GM12878 (cell line): Measurements from ENCODE around the gene CACNG8. TPM values are rescaled to one million over a fixed set of nuclear protein-coding genes. Genes with fewer than 3 reads are reported as not detected.

ENCODE experiments used
- ATAC-seq: fragments of 200-7000 bp; cut with Tn5 transposase; 3 replicates; pipeline ENCODE4 v1.9.1; 2020; ENCODE audit warnings: mild to moderate bottlenecking, moderate library complexity
- BruUV-seq: library from RNA; stranded (reverse); fragments of 400-500 nt; replicated peaks from 2 replicates; lab custom pipeline; 2021; lab: Mats Ljungman, UMichigan
- CTCF ChIA-PET: fragments of 300-600 bp; sonication (Branson Sonifier 250); formaldehyde crosslinking; extraction: SDS; loops from one replicate; lab custom pipeline; 2021; ENCODE audit warnings: inconsistent platforms; lab: Yijun Ruan, JAX
- POLR2A ChIA-PET: fragments of 350-600 bp; formaldehyde crosslinking; extraction: SDS; loops from one replicate; lab custom pipeline; 2021; ENCODE audit warnings: inconsistent platforms; lab: Charles Lee
- RAD21 ChIA-PET: fragments of 300-600 bp; sonication (Branson Sonifier 250); formaldehyde crosslinking; loops from one replicate; lab custom pipeline; 2023; ENCODE audit warnings: antibody characterized with exemption; ENCODE audit not compliant: unreplicated experiment; lab: Charles Lee
- SMC1A ChIA-PET: fragments of 300-600 bp; sonication (Branson Sonifier 250); formaldehyde crosslinking; loops from one replicate; lab custom pipeline; 2023; ENCODE audit not compliant: unreplicated experiment, uncharacterized antibody; lab: Charles Lee
- DNase-seq: peaks from one replicate; pipeline ENCODE4 v3.0.0-alpha.2; 2011; ENCODE audit warnings: low read depth, low spot score
- FAIRE-seq: peaks from 3 replicates; lab custom pipeline; 2011; peaks lifted over from hg19 to GRCh38; lab: Jason Lieb, UNC
- H2AFZ ChIP-seq: 2 replicates; pipeline ENCODE4 v1.6.0; 2011; ENCODE audit warnings: low read depth, low read length, control low read depth; ENCODE audit not compliant: control insufficient read depth
- H3K27ac ChIP-seq: 2 replicates; pipeline ENCODE4 v1.5.1; 2011; ENCODE audit warnings: control low read depth; ENCODE audit not compliant: control insufficient read depth, insufficient read depth
- H3K27me3 ChIP-seq, 2 experiments: replicated peaks in 1 of 2; 2 replicates each; pipeline versions ENCODE4 v1.6.0 to v1.6.1; 2011; ENCODE audit warnings: low read length in 1 of 2; ENCODE audit not compliant: control insufficient read depth in 2 of 2, insufficient read depth in 2 of 2
- H3K36me3 ChIP-seq, 2 experiments: 2 replicates each; pipeline ENCODE4 v1.5.1; 2011; ENCODE audit warnings: low read length in 1 of 2; ENCODE audit not compliant: control insufficient read depth in 2 of 2, insufficient read depth in 2 of 2
- H3K4me1 ChIP-seq: 2 replicates; pipeline ENCODE4 v1.6.1; 2011; ENCODE audit warnings: mild to moderate bottlenecking, low read length, moderate library complexity, mixed read lengths; ENCODE audit not compliant: control insufficient read depth, insufficient read depth
- H3K4me2 ChIP-seq: 2 replicates; pipeline ENCODE4 v1.6.0; 2011; ENCODE audit warnings: control low read depth; ENCODE audit not compliant: control insufficient read depth, insufficient read depth
- H3K4me3 ChIP-seq: fragments of 200-600 bp; sonication (generic); 2 replicates; pipeline ENCODE4 v1.5.1; 2016
- H3K79me2 ChIP-seq: 2 replicates; pipeline ENCODE4 v1.6.0; 2011; ENCODE audit warnings: low read length; ENCODE audit not compliant: control insufficient read depth, insufficient read depth
- H3K9ac ChIP-seq: 2 replicates; pipeline ENCODE4 v1.8.0; 2011; ENCODE audit warnings: low read length, control low read depth, mixed read lengths; ENCODE audit not compliant: control insufficient read depth, insufficient read depth
- H3K9me3 ChIP-seq: replicated peaks from 3 replicates; pipeline ENCODE4 v1.5.1; 2011; ENCODE audit warnings: mild to moderate bottlenecking, low read length; ENCODE audit not compliant: control insufficient read depth, insufficient read depth
- H4K20me1 ChIP-seq: 2 replicates; pipeline ENCODE4 v1.6.0; 2011; ENCODE audit not compliant: control insufficient read depth, insufficient read depth
- CBFB ChIP-seq: IDR thresholded peaks from 2 replicates; pipeline ENCODE4 v1.6.1; 2016; ENCODE audit warnings: antibody characterized with exemption, low read depth
- MXI1 ChIP-seq: fragments of 150-350 bp; IDR thresholded peaks from 2 replicates; pipeline ENCODE4 v1.6.1; 2011; ENCODE audit warnings: low read depth, mild to moderate bottlenecking, inconsistent platforms, low read length, improper control_type of control experiment
- NFYB ChIP-seq: IDR thresholded peaks from 2 replicates; pipeline ENCODE4 v1.6.1; 2011; ENCODE audit warnings: low read depth, mild to moderate bottlenecking, low read length, improper control_type of control experiment, moderate library complexity; ENCODE audit not compliant: insufficient read depth
- POLR2A ChIP-seq: IDR thresholded peaks from 2 replicates; pipeline ENCODE4 v1.6.1; 2011; ENCODE audit warnings: low read depth, mild to moderate bottlenecking, low read length
- RB1 ChIP-seq: fragments of 450-650 bp; formaldehyde crosslinking; IDR thresholded peaks from 2 replicates; pipeline ENCODE4 v1.6.1; 2017; ENCODE audit warnings: mild to moderate bottlenecking, borderline replicate concordance
- TCF3 ChIP-seq: IDR thresholded peaks from 2 replicates; pipeline ENCODE4 v1.6.1; 2012; ENCODE audit warnings: low read depth, mild to moderate bottlenecking, low read length, borderline replicate concordance; ENCODE audit not compliant: insufficient read depth
- WGBS: methylation state at CpG from one replicate; pipeline ENCODE4 v1.1.6; 2016; ENCODE audit warnings: low lambda C conversion rate; ENCODE audit not compliant: insufficient replicate concordance, insufficient coverage; ENCODE audit errors: missing lambda C conversion rate; 5-methylcytosine and 5-hydroxymethylcytosine counted together
- in situ Hi-C: fragments of 300-500 bp; cut with MboI; formaldehyde crosslinking; loops from 9 replicates; pipeline ENCODE4 v1.14.3; 2018; ENCODE audit warnings: mixed read lengths
- intact Hi-C: fragments of 100-400 bp; cut with micrococcal nuclease; formaldehyde crosslinking; loops from one replicate; pipeline ENCODE4 v1.14.2; 2022; ENCODE audit not compliant: unreplicated experiment
- polyA plus RNA-seq, 11 experiments: library from polyadenylated mRNA; depleted of rRNA in 4 of 11; unstranded in 6 of 11; stranded (reverse) in 5 of 11; fragments of >200 nt; fragmentation: Nextera tagmentation in 4 of 11; fragmentation: Illumina TruSeq in 1 of 11; extraction: Ambion mirVana in 4 of 11; extraction: Trizol in 1 of 11; gene quantifications; 1 replicate in 1 of 11; 2 replicates in 10 of 11; pipeline versions ENCODE4 v1.2.1 to v1.2.3, GENCODE V29; 2011 to 2016; ENCODE audit warnings: inconsistent platforms in 2 of 11, missing spikeins in 2 of 11, low read depth in 1 of 11
- total RNA-seq, 4 experiments: library from RNA; depleted of rRNA in 3 of 4; stranded (reverse); fragments of >200 nt in 3 of 4; fragmentation: Illumina TruSeq in 1 of 4; extraction: Trizol in 1 of 4; gene quantifications; 2 replicates each; pipeline versions ENCODE4 v1.2.1 to v1.2.3, GENCODE V29; 2013 to 2021
- TF ChIP-seq, protein P1 (sequence below): fragments of 450-650 bp; IDR thresholded peaks from 2 replicates; pipeline ENCODE4 v1.6.1; 2017; ENCODE audit warnings: mild to moderate bottlenecking, moderate library complexity

CACNG8 gene
- total and polyA plus RNA-seq, 10 of the 15 experiments (the other 5 are each of a cell fraction or from before 2014, with no cell fraction given): not detected

DNA sequence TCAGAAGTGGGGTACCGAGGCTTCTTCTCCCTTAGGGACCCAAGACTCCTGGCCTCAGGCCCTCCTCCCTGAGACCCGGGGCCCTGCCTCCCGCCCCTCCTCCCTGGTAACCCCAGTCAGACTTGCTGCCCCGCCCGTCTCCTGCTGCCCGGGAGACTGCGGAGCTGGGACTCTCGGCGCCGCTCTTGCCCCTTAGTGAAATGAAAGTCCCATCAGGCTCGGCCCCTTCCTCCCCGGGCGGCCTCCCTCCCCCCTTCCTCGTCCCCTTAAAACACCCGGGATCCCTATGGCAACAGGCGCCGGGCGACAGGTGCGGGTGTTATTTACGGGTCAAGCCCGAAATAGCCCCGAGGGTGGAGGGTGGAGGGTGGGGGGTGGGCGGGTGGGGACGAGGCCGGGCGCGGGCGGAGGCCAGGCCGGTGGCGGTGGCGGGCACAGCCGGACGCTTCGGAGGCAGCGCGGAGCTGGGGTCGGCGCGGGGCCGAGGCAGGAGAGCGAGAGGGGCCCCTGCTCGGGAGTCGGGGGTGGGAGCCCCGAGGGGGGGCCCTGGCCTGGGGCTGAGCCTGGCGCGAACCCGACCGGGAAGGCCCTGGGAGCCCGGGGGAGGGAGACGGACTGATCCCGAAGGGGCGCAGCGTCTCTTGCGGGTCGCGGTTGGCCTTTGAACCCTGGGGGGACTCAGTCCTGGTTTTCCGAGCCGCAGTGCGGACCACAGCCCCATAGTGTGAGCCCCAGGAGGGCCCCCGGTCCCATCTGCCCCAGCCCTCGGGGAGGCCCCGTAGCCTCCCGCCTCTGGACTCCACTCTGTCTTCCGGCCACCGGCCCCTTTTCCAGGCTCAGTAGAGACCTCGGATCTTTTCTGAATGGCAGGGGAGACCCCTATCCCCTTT is 28.7 kb downstream of the CACNG8 start, which contains the start of gene CACNG6:
Gene CACNG6, plus strand, starts transcription at position 414 of the 890 bp plus-strand sequence. CDS start 1,241 bp downstream, outside the sequence.
- Histone ChIP-seq H3K4me3 (no peak within 1 kb of the TSS), H3K4me2 (no peak within 1 kb of the TSS), H4K20me1 (no peaks in the 10 kb centered on the region), H3K27me3 (no peaks in the 10 kb centered on the region), H3K9ac (no peak within 1 kb of the TSS), H3K9me3 (no peaks in the 10 kb centered on the region; the same call in 2 of the 3 replicates), H3K27ac (no peak within 1 kb of the TSS), H3K4me1 (no peaks in the 10 kb centered on the region)
- SMC1A ChIA-PET: no interaction called here
- ATAC-seq: no peak
- CTCF ChIA-PET: no interaction called here
- TF ChIP-seq MXI1 (no peak), TCF3 (no peak), NFYB (no peak)
- TF ChIP-seq, all 136 proteins: peak for 0
- Histone ChIP-seq H2AFZ (no peak within 1 kb of the TSS), H3K36me3 (no peaks in the 10 kb centered on the region), H3K79me2 (no peaks in the 10 kb centered on the region)
- RAD21 ChIA-PET: no interaction called here
- no TSS peak for BruUV-seq
- FAIRE-seq: no peak
- POLR2A ChIA-PET: no interaction called here
- in situ Hi-C loops (no loop called here), intact Hi-C loops (no loop called here)
- WGBS: 24% methylated on average over 34 of the region's 66 CpGs
- DNase-seq: no peak

DNA sequence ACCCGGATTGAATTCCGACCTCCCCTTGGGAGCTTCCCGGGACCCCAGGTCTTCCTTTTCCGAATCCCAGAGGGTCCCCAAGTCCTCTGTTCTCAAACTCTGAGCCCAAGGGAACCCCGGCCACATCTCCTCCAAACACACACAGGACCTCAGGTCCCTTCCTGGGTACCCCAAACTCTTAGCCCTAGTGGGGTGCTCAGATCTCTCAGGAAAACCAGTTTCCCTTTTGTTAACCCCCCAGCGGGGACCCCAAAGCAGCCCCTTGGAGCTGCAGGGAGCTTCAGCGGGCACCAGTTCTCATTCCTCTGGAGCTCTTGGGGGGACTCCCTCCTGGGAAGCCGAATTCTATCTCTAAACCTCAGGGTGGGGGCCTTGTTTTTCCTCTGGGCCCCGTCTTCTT is 29.5 kb downstream of the CACNG8 start:
- Histone ChIP-seq H3K36me3 (no peaks in the 10 kb centered on the region), H3K4me2 (no peak overlapping the region), H3K4me3 (no peak overlapping the region), H3K9ac (no peak overlapping the region), H3K27ac (no peak overlapping the region), H2AFZ (no peak overlapping the region), H4K20me1 (no peaks in the 10 kb centered on the region), H3K9me3 (no peaks in the 10 kb centered on the region; the same call in 2 of the 3 replicates), H3K4me1 (no peaks in the 10 kb centered on the region), H3K27me3 (no peaks in the 10 kb centered on the region), H3K79me2 (no peaks in the 10 kb centered on the region)
- BruUV-seq: no TSS peak
- FAIRE-seq (no peak), ATAC-seq (no peak), DNase-seq (no peak)
- WGBS: 50% methylated on average over 9 of the region's 9 CpGs
- SMC1A ChIA-PET: no interaction called here
- RAD21 ChIA-PET: no interaction called here
- TF ChIP-seq, protein P1, sequence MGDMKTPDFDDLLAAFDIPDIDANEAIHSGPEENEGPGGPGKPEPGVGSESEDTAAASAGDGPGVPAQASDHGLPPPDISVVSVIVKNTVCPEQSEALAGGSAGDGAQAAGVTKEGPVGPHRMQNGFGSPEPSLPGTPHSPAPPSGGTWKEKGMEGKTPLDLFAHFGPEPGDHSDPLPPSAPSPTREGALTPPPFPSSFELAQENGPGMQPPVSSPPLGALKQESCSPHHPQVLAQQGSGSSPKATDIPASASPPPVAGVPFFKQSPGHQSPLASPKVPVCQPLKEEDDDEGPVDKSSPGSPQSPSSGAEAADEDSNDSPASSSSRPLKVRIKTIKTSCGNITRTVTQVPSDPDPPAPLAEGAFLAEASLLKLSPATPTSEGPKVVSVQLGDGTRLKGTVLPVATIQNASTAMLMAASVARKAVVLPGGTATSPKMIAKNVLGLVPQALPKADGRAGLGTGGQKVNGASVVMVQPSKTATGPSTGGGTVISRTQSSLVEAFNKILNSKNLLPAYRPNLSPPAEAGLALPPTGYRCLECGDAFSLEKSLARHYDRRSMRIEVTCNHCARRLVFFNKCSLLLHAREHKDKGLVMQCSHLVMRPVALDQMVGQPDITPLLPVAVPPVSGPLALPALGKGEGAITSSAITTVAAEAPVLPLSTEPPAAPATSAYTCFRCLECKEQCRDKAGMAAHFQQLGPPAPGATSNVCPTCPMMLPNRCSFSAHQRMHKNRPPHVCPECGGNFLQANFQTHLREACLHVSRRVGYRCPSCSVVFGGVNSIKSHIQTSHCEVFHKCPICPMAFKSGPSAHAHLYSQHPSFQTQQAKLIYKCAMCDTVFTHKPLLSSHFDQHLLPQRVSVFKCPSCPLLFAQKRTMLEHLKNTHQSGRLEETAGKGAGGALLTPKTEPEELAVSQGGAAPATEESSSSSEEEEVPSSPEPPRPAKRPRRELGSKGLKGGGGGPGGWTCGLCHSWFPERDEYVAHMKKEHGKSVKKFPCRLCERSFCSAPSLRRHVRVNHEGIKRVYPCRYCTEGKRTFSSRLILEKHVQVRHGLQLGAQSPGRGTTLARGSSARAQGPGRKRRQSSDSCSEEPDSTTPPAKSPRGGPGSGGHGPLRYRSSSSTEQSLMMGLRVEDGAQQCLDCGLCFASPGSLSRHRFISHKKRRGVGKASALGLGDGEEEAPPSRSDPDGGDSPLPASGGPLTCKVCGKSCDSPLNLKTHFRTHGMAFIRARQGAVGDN: no peak
- TF ChIP-seq POLR2A (no peak), RB1 (no peak), CBFB (no peak)
- CTCF ChIA-PET: no interaction called here
- in situ Hi-C loops: no loop called here
- intact Hi-C loops: no loop called here
- POLR2A ChIA-PET: no interaction called here
